GM12878 (cell line): ENCODE measurements around the gene GSE1. TPM values are rescaled to one million over a fixed set of nuclear protein-coding genes. Genes with fewer than 3 reads are reported as not detected.
A peak's percentile ranks its signal among the peaks of the same experiment; 100 is the strongest.

Experiments
- ATAC-seq: fragments of 200-7000 bp; cut with Tn5 transposase; 3 replicates; pipeline ENCODE4 v1.9.1; 2020; ENCODE audit warnings: mild to moderate bottlenecking, moderate library complexity
- BruUV-seq: library from RNA; stranded (reverse); fragments of 400-500 nt; replicated peaks from 2 replicates; lab custom pipeline; 2021; lab: Mats Ljungman, UMichigan
- CTCF ChIA-PET: fragments of 300-600 bp; sonication (Branson Sonifier 250); formaldehyde crosslinking; extraction: SDS; loops from one replicate; lab custom pipeline; 2021; ENCODE audit warnings: inconsistent platforms; lab: Yijun Ruan, JAX
- POLR2A ChIA-PET: fragments of 350-600 bp; formaldehyde crosslinking; extraction: SDS; loops from one replicate; lab custom pipeline; 2021; ENCODE audit warnings: inconsistent platforms; lab: Charles Lee
- RAD21 ChIA-PET: fragments of 300-600 bp; sonication (Branson Sonifier 250); formaldehyde crosslinking; loops from one replicate; lab custom pipeline; 2023; ENCODE audit warnings: antibody characterized with exemption; ENCODE audit not compliant: unreplicated experiment; lab: Charles Lee
- SMC1A ChIA-PET: fragments of 300-600 bp; sonication (Branson Sonifier 250); formaldehyde crosslinking; loops from one replicate; lab custom pipeline; 2023; ENCODE audit not compliant: unreplicated experiment, uncharacterized antibody; lab: Charles Lee
- DNase-seq: peaks from one replicate; pipeline ENCODE4 v3.0.0-alpha.2; 2011; ENCODE audit warnings: low read depth, low spot score
- FAIRE-seq: peaks from 3 replicates; lab custom pipeline; 2011; peaks lifted over from hg19 to GRCh38; lab: Jason Lieb, UNC
- H2AFZ ChIP-seq: 2 replicates; pipeline ENCODE4 v1.6.0; 2011; ENCODE audit warnings: low read depth, low read length, control low read depth; ENCODE audit not compliant: control insufficient read depth
- H3K27ac ChIP-seq: 2 replicates; pipeline ENCODE4 v1.5.1; 2011; ENCODE audit warnings: control low read depth; ENCODE audit not compliant: control insufficient read depth, insufficient read depth
- H3K27me3 ChIP-seq, 2 experiments: replicated peaks in 1 of 2; 2 replicates each; pipeline versions ENCODE4 v1.6.0 to v1.6.1; 2011; ENCODE audit warnings: low read length in 1 of 2; ENCODE audit not compliant: control insufficient read depth in 2 of 2, insufficient read depth in 2 of 2
- H3K36me3 ChIP-seq, 2 experiments: 2 replicates each; pipeline ENCODE4 v1.5.1; 2011; ENCODE audit warnings: low read length in 1 of 2; ENCODE audit not compliant: control insufficient read depth in 2 of 2, insufficient read depth in 2 of 2
- H3K4me1 ChIP-seq: 2 replicates; pipeline ENCODE4 v1.6.1; 2011; ENCODE audit warnings: mild to moderate bottlenecking, low read length, moderate library complexity, mixed read lengths; ENCODE audit not compliant: control insufficient read depth, insufficient read depth
- H3K4me2 ChIP-seq: 2 replicates; pipeline ENCODE4 v1.6.0; 2011; ENCODE audit warnings: control low read depth; ENCODE audit not compliant: control insufficient read depth, insufficient read depth
- H3K4me3 ChIP-seq: fragments of 200-600 bp; sonication (generic); 2 replicates; pipeline ENCODE4 v1.5.1; 2016
- H3K79me2 ChIP-seq: 2 replicates; pipeline ENCODE4 v1.6.0; 2011; ENCODE audit warnings: low read length; ENCODE audit not compliant: control insufficient read depth, insufficient read depth
- H3K9ac ChIP-seq: 2 replicates; pipeline ENCODE4 v1.8.0; 2011; ENCODE audit warnings: low read length, control low read depth, mixed read lengths; ENCODE audit not compliant: control insufficient read depth, insufficient read depth
- H3K9me3 ChIP-seq: replicated peaks from 3 replicates; pipeline ENCODE4 v1.5.1; 2011; ENCODE audit warnings: mild to moderate bottlenecking, low read length; ENCODE audit not compliant: control insufficient read depth, insufficient read depth
- H4K20me1 ChIP-seq: 2 replicates; pipeline ENCODE4 v1.6.0; 2011; ENCODE audit not compliant: control insufficient read depth, insufficient read depth
- CBX3 ChIP-seq: fragments of 200-600 bp; sonication (generic); IDR thresholded peaks from 2 replicates; pipeline ENCODE4 v1.6.1; 2016; ENCODE audit warnings: low read depth, borderline replicate concordance
- CBX5 ChIP-seq: sonication (generic); IDR thresholded peaks from 2 replicates; pipeline ENCODE4 v1.6.1; 2016; ENCODE audit warnings: low read depth, moderate library complexity, mild to moderate bottlenecking, inconsistent platforms
- CREB1 ChIP-seq: IDR thresholded peaks from 2 replicates; pipeline ENCODE4 v1.6.1; 2012; ENCODE audit warnings: low read depth, mild to moderate bottlenecking, inconsistent platforms
- E4F1 ChIP-seq: fragments of 450-650 bp; IDR thresholded peaks from 2 replicates; pipeline ENCODE4 v1.6.1; 2018; ENCODE audit warnings: borderline replicate concordance, mild to moderate bottlenecking; ENCODE audit not compliant: partially characterized antibody
- IKZF1 ChIP-seq: fragments of 450-650 bp; conservative IDR thresholded peaks from 2 replicates; pipeline ENCODE4 v1.6.1; 2017; ENCODE audit warnings: antibody characterized with exemption, mild to moderate bottlenecking
- IRF5 ChIP-seq: fragments of 450-650 bp; IDR thresholded peaks from 2 replicates; pipeline ENCODE4 v1.6.1; 2017; ENCODE audit warnings: borderline replicate concordance
- MLLT1 ChIP-seq: fragments of 450-650 bp; IDR thresholded peaks from 2 replicates; pipeline ENCODE4 v1.6.1; 2016; ENCODE audit warnings: mild to moderate bottlenecking
- NFIC ChIP-seq: IDR thresholded peaks from 2 replicates; pipeline ENCODE4 v1.6.1; 2012; ENCODE audit warnings: low read depth, mild to moderate bottlenecking, inconsistent platforms, low read length, moderate library complexity
- NFXL1 ChIP-seq: fragments of 450-650 bp; IDR thresholded peaks from 2 replicates; pipeline ENCODE4 v1.6.1; 2017; ENCODE audit warnings: antibody characterized with exemption, mild to moderate bottlenecking, borderline replicate concordance
- NR2F1 ChIP-seq: fragments of 450-650 bp; conservative IDR thresholded peaks from 2 replicates; pipeline ENCODE4 v1.6.1; 2017; ENCODE audit warnings: mild to moderate bottlenecking
- PML ChIP-seq: IDR thresholded peaks from 2 replicates; pipeline ENCODE4 v1.6.1; 2012; ENCODE audit warnings: low read length, inconsistent platforms
- POLR2AphosphoS5 ChIP-seq: IDR thresholded peaks from 2 replicates; pipeline ENCODE4 v1.6.1; 2011; ENCODE audit warnings: mild to moderate bottlenecking, low read length, inconsistent platforms
- POU2F2 ChIP-seq: IDR thresholded peaks from 3 replicates; pipeline ENCODE4 v1.6.1; 2011; ENCODE audit warnings: low read depth, mild to moderate bottlenecking, low read length, borderline replicate concordance
- RAD51 ChIP-seq: fragments of 450-650 bp; IDR thresholded peaks from 2 replicates; pipeline ENCODE4 v1.6.1; 2016; ENCODE audit warnings: moderate library complexity, mild to moderate bottlenecking, inconsistent platforms
- STAT1 ChIP-seq: fragments of 450-650 bp; conservative IDR thresholded peaks from 2 replicates; pipeline ENCODE4 v1.6.1; 2014; ENCODE audit warnings: antibody characterized with exemption, mild to moderate bottlenecking
- SUZ12 ChIP-seq: fragments of 200-600 bp; sonication (generic); IDR thresholded peaks from one replicate; pipeline ENCODE4 v1.6.1; 2018; ENCODE audit warnings: antibody characterized with exemption, mild to moderate bottlenecking; ENCODE audit not compliant: unreplicated experiment
- TCF3 ChIP-seq: IDR thresholded peaks from 2 replicates; pipeline ENCODE4 v1.6.1; 2012; ENCODE audit warnings: low read depth, mild to moderate bottlenecking, low read length, borderline replicate concordance; ENCODE audit not compliant: insufficient read depth
- WGBS: methylation state at CpG from one replicate; pipeline ENCODE4 v1.1.6; 2016; ENCODE audit warnings: low lambda C conversion rate; ENCODE audit not compliant: insufficient replicate concordance, insufficient coverage; ENCODE audit errors: missing lambda C conversion rate; 5-methylcytosine and 5-hydroxymethylcytosine counted together
- in situ Hi-C: fragments of 300-500 bp; cut with MboI; formaldehyde crosslinking; loops from 9 replicates; pipeline ENCODE4 v1.14.3; 2018; ENCODE audit warnings: mixed read lengths
- intact Hi-C: fragments of 100-400 bp; cut with micrococcal nuclease; formaldehyde crosslinking; loops from one replicate; pipeline ENCODE4 v1.14.2; 2022; ENCODE audit not compliant: unreplicated experiment
- polyA plus RNA-seq, 11 experiments: library from polyadenylated mRNA; depleted of rRNA in 4 of 11; unstranded in 6 of 11; stranded (reverse) in 5 of 11; fragments of >200 nt; fragmentation: Nextera tagmentation in 4 of 11; fragmentation: Illumina TruSeq in 1 of 11; extraction: Ambion mirVana in 4 of 11; extraction: Trizol in 1 of 11; gene quantifications; 1 replicate in 1 of 11; 2 replicates in 10 of 11; pipeline versions ENCODE4 v1.2.1 to v1.2.3, GENCODE V29; 2011 to 2016; ENCODE audit warnings: inconsistent platforms in 2 of 11, missing spikeins in 2 of 11, low read depth in 1 of 11
- total RNA-seq, 4 experiments: library from RNA; depleted of rRNA in 3 of 4; stranded (reverse); fragments of >200 nt in 3 of 4; fragmentation: Illumina TruSeq in 1 of 4; extraction: Trizol in 1 of 4; gene quantifications; 2 replicates each; pipeline versions ENCODE4 v1.2.1 to v1.2.3, GENCODE V29; 2013 to 2021
- TF ChIP-seq, protein P1 (sequence below): IDR thresholded peaks from 2 replicates; pipeline ENCODE4 v1.6.1; 2011; ENCODE audit warnings: low read depth, low read length, improper control_type of control experiment, borderline replicate concordance

GSE1 gene
- total and polyA plus RNA-seq, 10 of the 15 experiments (the other 5 are each of a cell fraction or from before 2014, with no cell fraction given): 4.6 to 58.7 (median 18.2) TPM

- Histone ChIP-seq H3K4me2 (peak overlapping the region; percentile 99), H4K20me1 (peaks cover 3% of the 10 kb centered on the region), H3K9ac (peak overlapping the region; percentile 78), H3K4me1 (peaks cover 45% of the 10 kb centered on the region), H3K36me3 (peaks cover 0 to 8% of the 10 kb centered on the region in 2 experiments; a peak in 3 of 4 replicates), H3K4me3 (peak overlapping the region; percentile 58), H3K27ac (peak overlapping the region; percentile 99), H3K27me3 (no peaks in the 10 kb centered on the region), H2AFZ (peak overlapping the region; percentile 39; the same call in 1 of the 2 replicates), H3K9me3 (no peaks in the 10 kb centered on the region), H3K79me2 (peaks cover 67% of the 10 kb centered on the region)
- POLR2A ChIA-PET: interaction anchor here (0.6 to 4.5 kb wide), 6 partner anchors 9 to 343 kb away, joined by 4 to 53 read pairs (median 12); partner anchors contain the start of gene GSE1
- FAIRE-seq (peak; percentile 95), DNase-seq (peak; percentile 74), ATAC-seq (peak; percentile 76)
- RAD21 ChIA-PET: interaction anchor here (1.0 to 3.6 kb wide), 9 partner anchors 9 to 121 kb away, joined by 3 to 85 read pairs (median 6); partner anchors contain the start of gene GSE1
- in situ Hi-C loops (loop anchor here (25.0 kb wide), 1 partner anchor 957 kb away; the partner anchor contains the start of gene COTL1), intact Hi-C loops (loop anchor here (1.0 kb wide), 1 partner anchor 41 kb away; no protein-coding TSS in a partner anchor)
- SMC1A ChIA-PET: interaction anchor here (1.1 to 6.1 kb wide), 6 partner anchors 8 to 46 kb away, joined by 4 to 73 read pairs (median 10); no protein-coding TSS in a partner anchor
- BruUV-seq: no TSS peak
- 5% methylated on average over 20 of the region's 20 CpGs for WGBS
- CTCF ChIA-PET: interaction anchor here (1.0 to 3.3 kb wide), 6 partner anchors 11 to 148 kb away, joined by 4 to 47 read pairs (median 10); no protein-coding TSS in a partner anchor
- TF ChIP-seq RAD51: no peak
- no peak for TF ChIP-seq E4F1
- TF ChIP-seq MLLT1: no peak
- TF ChIP-seq CBX5: 0 out of 2 replicates have a peak, but pooled peaks have one; percentile 47
- TF ChIP-seq PML: no peak
- no peak for TF ChIP-seq CBX3
- TF ChIP-seq IRF5: no peak
- peak; percentile 57; the same call in 1 of the 2 replicates for TF ChIP-seq CREB1
- TF ChIP-seq POU2F2: no peak
- TF ChIP-seq, protein P1, sequence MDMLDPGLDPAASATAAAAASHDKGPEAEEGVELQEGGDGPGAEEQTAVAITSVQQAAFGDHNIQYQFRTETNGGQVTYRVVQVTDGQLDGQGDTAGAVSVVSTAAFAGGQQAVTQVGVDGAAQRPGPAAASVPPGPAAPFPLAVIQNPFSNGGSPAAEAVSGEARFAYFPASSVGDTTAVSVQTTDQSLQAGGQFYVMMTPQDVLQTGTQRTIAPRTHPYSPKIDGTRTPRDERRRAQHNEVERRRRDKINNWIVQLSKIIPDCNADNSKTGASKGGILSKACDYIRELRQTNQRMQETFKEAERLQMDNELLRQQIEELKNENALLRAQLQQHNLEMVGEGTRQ: no peak
- TF ChIP-seq SUZ12: no peak
- TF ChIP-seq STAT1: no peak
- TF ChIP-seq POLR2AphosphoS5: peak; percentile 83
- TF ChIP-seq IKZF1: peak; percentile 80
- TF ChIP-seq NFXL1: no peak
- peak; percentile 18; the same call in 1 of the 2 replicates for TF ChIP-seq NFIC
- TF ChIP-seq TCF3: no peak
- TF ChIP-seq NR2F1: no peak
These were observed 43.4 kb upstream of the GSE1 start for GRCh38 chr16:85569615-85570212.
